Astrocyte of the cerebellum (primary cell): Measurements from ENCODE around the gene VBP1.
A peak's percentile ranks its signal among the peaks of the same experiment; 100 is the strongest.

Experiments
- DNase-seq: peaks from one replicate; pipeline ENCODE4 v3.0.0-alpha.2; 2011; ENCODE audit warnings: low read depth
- H3K4me3 ChIP-seq: 2 replicates; pipeline ENCODE4 v1.5.1; 2011; ENCODE audit warnings: mild to moderate bottlenecking, low read depth, low read length, moderate library complexity
- CTCF ChIP-seq: IDR thresholded peaks from 2 replicates; pipeline ENCODE4 v1.5.1; 2012; ENCODE audit warnings: low read length, low read depth, moderate library complexity, mild to moderate bottlenecking; ENCODE audit errors: missing control alignments
- in situ Hi-C: cut with HindIII; loops from 2 replicates; pipeline ENCODE4 v1.10.0; 2017; ENCODE audit warnings: low sequenced_read_pairs

The VBP1 gene, protein sequence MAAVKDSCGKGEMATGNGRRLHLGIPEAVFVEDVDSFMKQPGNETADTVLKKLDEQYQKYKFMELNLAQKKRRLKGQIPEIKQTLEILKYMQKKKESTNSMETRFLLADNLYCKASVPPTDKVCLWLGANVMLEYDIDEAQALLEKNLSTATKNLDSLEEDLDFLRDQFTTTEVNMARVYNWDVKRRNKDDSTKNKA

GRCh38 chrX:155216179-155216939, at the start of gene VBP1:
Gene VBP1, plus strand, starts transcription at chrX:155216460. Its CDS starts 23 bp downstream, at chrX:155216483.
- peak within 1 kb of the TSS; percentile 72 for H3K4me3 ChIP-seq
- TF ChIP-seq CTCF = peak; percentile 43
- DNase-seq = peak; percentile 81
- in situ Hi-C loops = no loop called here

- TF ChIP-seq CTCF = no peak
- DNase-seq = no peak
- in situ Hi-C loops = no loop called here
- no peak overlapping the region for H3K4me3 ChIP-seq
Measured at GRCh38 chrX:155169881-155170280, 46.4 kb upstream of the VBP1 start.

- no peak overlapping the region for H3K4me3 ChIP-seq
- no peak for DNase-seq
- in situ Hi-C loops = no loop called here
- TF ChIP-seq CTCF = no peak
Measured at GRCh38 chrX:155179346-155179997, 36.8 kb upstream of the VBP1 start.

DNA sequence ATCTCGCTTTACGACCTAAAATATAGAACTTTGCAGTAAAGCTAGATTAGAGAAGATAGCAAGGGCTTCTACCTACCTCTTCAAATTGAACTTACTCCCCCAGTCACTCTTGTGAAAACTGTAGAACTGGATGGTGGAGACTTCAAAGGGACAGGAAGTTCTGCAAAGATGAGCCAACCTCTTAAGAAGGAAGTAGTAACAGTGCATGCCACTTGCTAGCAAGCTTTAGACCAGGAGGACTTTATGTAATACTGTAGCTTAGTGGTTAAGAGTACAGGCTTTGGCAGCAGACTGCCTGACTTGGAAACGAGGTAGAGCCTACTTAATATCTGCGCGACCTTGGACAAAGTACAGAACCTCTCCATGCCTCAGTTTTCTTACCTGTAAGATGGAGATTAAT, 27.5 kb upstream of the VBP1 start:
- no peak for TF ChIP-seq CTCF
- H3K4me3 ChIP-seq = no peak overlapping the region
- in situ Hi-C loops = no loop called here
- DNase-seq = no peak

DNA sequence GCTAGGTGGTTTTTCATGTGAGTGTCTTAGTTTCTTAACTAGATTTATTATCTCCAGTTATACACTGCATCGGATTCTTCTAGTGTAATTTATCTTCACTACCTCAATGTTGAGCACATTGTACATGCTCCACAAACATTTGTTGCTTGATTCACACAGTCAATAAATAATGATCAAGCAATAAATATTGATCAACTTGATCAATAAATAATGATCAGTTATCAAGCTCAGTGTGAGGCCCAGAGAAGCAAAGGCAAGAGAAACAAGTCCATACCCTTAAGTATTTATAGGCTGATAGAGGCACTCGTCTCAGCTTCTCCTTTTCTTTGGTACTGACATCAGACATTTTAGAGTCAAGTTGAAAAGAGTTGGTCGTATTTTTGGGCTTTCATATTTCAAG, 5.1 kb upstream of the VBP1 start:
- H3K4me3 ChIP-seq = no peak overlapping the region
- TF ChIP-seq CTCF = no peak
- in situ Hi-C loops = no loop called here
- no peak for DNase-seq

DNA sequence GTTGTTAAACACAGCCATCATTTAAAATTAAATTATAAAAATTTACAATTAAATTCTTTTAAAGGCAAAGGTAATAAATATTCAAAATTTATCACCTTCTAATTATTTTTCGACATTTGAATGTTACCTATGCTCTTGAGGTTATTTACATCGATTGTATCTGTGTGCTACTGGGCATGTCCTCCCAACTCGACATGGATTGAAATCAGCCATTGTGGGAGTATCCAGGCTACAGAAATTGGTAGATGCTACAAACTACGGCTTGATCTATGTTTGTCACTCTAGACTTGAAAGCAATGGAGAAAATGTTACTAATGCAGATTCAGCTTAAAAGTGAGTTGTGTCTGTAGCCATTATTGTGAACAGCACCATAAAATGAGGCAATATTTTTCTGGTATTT, 2.5 kb upstream of the VBP1 start:
- DNase-seq = no peak
- no peak for TF ChIP-seq CTCF
- in situ Hi-C loops = no loop called here
- no peak overlapping the region for H3K4me3 ChIP-seq
